Hepatocyte (in vitro differentiated cells): ENCODE results near the gene TPSG1. TPM values are rescaled to one million over a fixed set of nuclear protein-coding genes. Genes with fewer than 3 reads are reported as not detected.

Source experiments
- DNase-seq: peaks from one replicate; pipeline ENCODE4 v3.0.0-alpha.2; 2016; ENCODE audit warnings: low spot score
- H2AFZ ChIP-seq: fragments of 200-600 bp; sonication (generic); 2 replicates; pipeline ENCODE4 v1.6.0; 2016; ENCODE audit warnings: antibody characterized with exemption, mild to moderate bottlenecking
- H3K27ac ChIP-seq: fragments of 200-600 bp; sonication (generic); 2 replicates; pipeline ENCODE4 v1.5.1; 2016; ENCODE audit warnings: mild to moderate bottlenecking
- H3K27me3 ChIP-seq: fragments of 200-600 bp; sonication (generic); 2 replicates; pipeline ENCODE4 v1.6.1; 2016
- H3K36me3 ChIP-seq: fragments of 200-600 bp; sonication (generic); replicated peaks from 2 replicates; pipeline ENCODE4 v1.5.1; 2016; ENCODE audit warnings: low read depth; ENCODE audit not compliant: insufficient read depth
- H3K4me1 ChIP-seq: fragments of 200-600 bp; sonication (generic); 2 replicates; pipeline ENCODE4 v1.5.1; 2016; ENCODE audit warnings: mild to moderate bottlenecking, moderate library complexity; ENCODE audit not compliant: insufficient read depth
- H3K4me2 ChIP-seq: fragments of 200-600 bp; sonication (generic); 2 replicates; pipeline ENCODE4 v1.6.0; 2016
- H3K4me3 ChIP-seq: fragments of 200-600 bp; sonication (generic); 2 replicates; pipeline ENCODE4 v1.5.1; 2016; ENCODE audit warnings: mild to moderate bottlenecking
- H3K79me2 ChIP-seq: fragments of 200-600 bp; sonication (generic); 2 replicates; pipeline ENCODE4 v1.6.0; 2017; ENCODE audit warnings: mild to moderate bottlenecking
- H3K9me2 ChIP-seq: fragments of 200-600 bp; sonication (generic); replicated peaks from 2 replicates; pipeline ENCODE4 v1.6.0; 2017; ENCODE audit warnings: mild to moderate bottlenecking; ENCODE audit not compliant: insufficient read depth
- H3K9me3 ChIP-seq: fragments of 200-600 bp; sonication (generic); 2 replicates; pipeline ENCODE4 v1.5.1; 2016; ENCODE audit warnings: low read depth, mild to moderate bottlenecking
- H4K20me1 ChIP-seq: fragments of 200-600 bp; sonication (generic); 2 replicates; pipeline ENCODE4 v1.6.0; 2016; ENCODE audit warnings: mild to moderate bottlenecking; ENCODE audit not compliant: insufficient read depth, poor library complexity, severe bottlenecking
- CTCF ChIP-seq: fragments of 200-600 bp; sonication (generic); IDR thresholded peaks from 2 replicates; pipeline ENCODE4 v1.5.1; 2016; ENCODE audit warnings: antibody characterized with exemption, mild to moderate bottlenecking; ENCODE audit not compliant: poor library complexity
- EZH2 ChIP-seq: fragments of 200-600 bp; sonication (generic); IDR thresholded peaks from 2 replicates; pipeline ENCODE4 v1.6.1; 2016; ENCODE audit warnings: antibody characterized with exemption, mild to moderate bottlenecking, borderline replicate concordance
- EZH2phosphoT487 ChIP-seq: fragments of 200-600 bp; sonication (generic); IDR thresholded peaks from one replicate; pipeline ENCODE4 v1.6.1; 2018; ENCODE audit warnings: antibody characterized with exemption, mild to moderate bottlenecking, low read depth, moderate library complexity; ENCODE audit not compliant: unreplicated experiment, severe bottlenecking
- WGBS: methylation state at CpG from one replicate; pipeline ENCODE4 v1.1.6; 2016; ENCODE audit warnings: low lambda C conversion rate; ENCODE audit errors: missing lambda C conversion rate; 5-methylcytosine and 5-hydroxymethylcytosine counted together
- polyA plus RNA-seq: library from polyadenylated mRNA; unstranded; fragments of >200 nt; fragmentation: Nextera tagmentation; extraction: Ambion mirVana; gene quantifications from 2 replicates; pipeline ENCODE4 v1.2.1, GENCODE V29; 2016
- total RNA-seq: library from RNA; depleted of rRNA; stranded (reverse); fragments of >200 nt; gene quantifications from 2 replicates; pipeline ENCODE4 v1.2.3, GENCODE V29; 2014

TPSG1 gene
- total and polyA plus RNA-seq, 2 experiments from 2014 or later, result 0.67 to 2.0 TPM

GRCh38 chr16:1176280-1176897 is 48.7 kb downstream of the TPSG1 start:
- Histone ChIP-seq H3K4me1 (peaks cover 6% of the 10 kb centered on the region), H3K9me3 (no peaks in the 10 kb centered on the region), H2AFZ (no peak overlapping the region), H3K9me2 (no peaks in the 10 kb centered on the region), H4K20me1 (no peaks in the 10 kb centered on the region), H3K27me3 (no peaks in the 10 kb centered on the region), H3K27ac (no peak overlapping the region), H3K79me2 (no peaks in the 10 kb centered on the region), H3K36me3 (no peaks in the 10 kb centered on the region), H3K4me2 (no peak overlapping the region), H3K4me3 (no peak overlapping the region)
- TF ChIP-seq EZH2 (no peak), EZH2phosphoT487 (no peak), CTCF (no peak)
- no peak for DNase-seq
- WGBS, result 98% methylated on average over 18 of the region's 24 CpGs

DNA sequence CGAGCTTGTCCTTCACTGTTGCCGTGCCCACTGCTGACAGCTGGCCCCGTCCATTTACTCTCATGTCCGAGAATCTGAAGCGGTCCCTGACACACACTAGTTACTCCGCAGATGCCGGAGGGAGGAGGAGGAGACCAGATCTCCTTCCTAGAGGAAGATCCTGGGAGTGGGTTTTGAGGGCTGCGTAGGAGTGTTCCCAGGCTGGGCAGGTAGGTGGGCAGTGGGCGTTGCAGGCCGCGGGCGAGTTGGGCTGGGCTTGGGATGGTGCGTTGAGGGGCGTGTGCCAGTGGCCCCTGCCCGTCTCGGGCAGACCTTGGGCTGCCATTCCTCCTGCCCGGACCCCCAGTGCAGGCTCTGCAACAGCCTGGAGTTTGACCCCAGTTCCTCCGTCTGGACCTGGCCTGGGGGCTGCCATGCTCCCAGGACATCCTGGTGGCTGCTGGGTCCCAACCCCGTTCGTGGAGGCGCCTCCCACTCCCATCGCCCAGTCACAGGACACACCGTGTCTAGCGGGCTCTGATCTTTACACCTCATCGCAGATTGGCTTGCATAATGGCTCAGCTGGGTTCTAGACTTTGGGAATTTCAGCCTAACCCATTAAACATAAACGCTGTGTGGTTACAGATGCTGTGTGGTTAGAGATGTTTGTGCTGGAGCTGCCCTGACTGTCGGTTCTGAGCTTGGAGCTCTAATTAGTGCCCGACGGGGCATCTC is 49.3 kb downstream of the TPSG1 start:
- H3K9me3 ChIP-seq, result no peaks in the 10 kb centered on the region
- H3K27ac ChIP-seq, result no peak overlapping the region
- H3K9me2 ChIP-seq, result no peaks in the 10 kb centered on the region
- H3K27me3 ChIP-seq, result no peaks in the 10 kb centered on the region
- no peak overlapping the region for H3K4me2 ChIP-seq
- no peak overlapping the region for H2AFZ ChIP-seq
- no peaks in the 10 kb centered on the region for H3K4me1 ChIP-seq
- no peaks in the 10 kb centered on the region for H3K36me3 ChIP-seq
- H4K20me1 ChIP-seq, result no peaks in the 10 kb centered on the region
- 89% methylated on average over 29 of the region's 29 CpGs for WGBS
- no peaks in the 10 kb centered on the region for H3K79me2 ChIP-seq
- H3K4me3 ChIP-seq, result no peak overlapping the region
- TF ChIP-seq EZH2, result no peak
- no peak for TF ChIP-seq EZH2phosphoT487
- no peak for TF ChIP-seq CTCF
- DNase-seq, result no peak

DNA sequence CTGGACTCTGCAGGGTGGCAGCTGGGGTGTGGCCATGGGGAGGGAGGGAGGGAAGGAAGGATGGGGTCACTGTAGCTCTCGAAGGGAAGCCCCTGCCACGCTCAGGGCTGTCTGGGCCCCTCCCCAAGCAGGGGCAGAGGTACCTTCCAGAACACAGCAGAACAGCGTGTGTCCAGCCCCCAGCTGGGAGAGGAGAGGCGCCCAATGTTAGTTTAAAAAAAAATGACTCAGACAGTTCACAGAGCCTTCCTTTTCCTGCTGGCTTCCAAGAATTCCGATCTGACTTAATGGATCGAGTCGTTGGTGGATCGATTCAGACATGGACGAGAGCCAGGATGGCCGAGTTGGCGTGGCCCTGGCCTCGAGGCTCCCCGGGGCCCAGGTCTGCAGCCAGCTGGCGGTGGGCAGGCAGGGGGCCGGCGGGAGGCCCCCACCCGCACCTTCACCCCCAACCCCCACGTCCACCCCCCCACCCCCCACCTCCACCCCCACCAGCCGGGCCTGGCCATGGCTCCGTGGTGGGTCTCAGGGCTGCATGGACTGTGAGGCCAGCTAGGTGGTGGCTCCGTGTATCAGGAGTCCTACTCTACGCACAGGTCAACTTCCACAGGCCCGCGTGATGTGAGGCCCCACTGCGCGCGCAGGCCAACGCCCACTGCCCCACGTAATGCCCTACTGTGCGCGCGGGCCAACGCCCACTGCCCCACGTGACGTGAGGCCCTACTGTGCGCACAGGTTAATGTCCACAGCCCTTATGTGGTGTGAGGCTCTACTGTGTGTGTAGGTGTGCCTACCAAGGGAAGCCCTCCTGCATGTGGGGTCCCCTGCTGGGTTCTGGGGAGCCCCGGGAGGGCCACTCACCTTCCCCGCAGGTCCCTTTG is 50.4 kb downstream of the TPSG1 start:
- no peaks in the 10 kb centered on the region for H3K9me3 ChIP-seq
- no peaks in the 10 kb centered on the region for H3K79me2 ChIP-seq
- no peak for TF ChIP-seq EZH2
- no peak for TF ChIP-seq EZH2phosphoT487
- TF ChIP-seq CTCF, result no peak
- H3K9me2 ChIP-seq, result no peaks in the 10 kb centered on the region
- no peaks in the 10 kb centered on the region for H3K4me1 ChIP-seq
- 88% methylated on average over 32 of the region's 38 CpGs for WGBS
- no peak overlapping the region for H2AFZ ChIP-seq
- H3K36me3 ChIP-seq, result no peaks in the 10 kb centered on the region
- no peak overlapping the region for H3K4me3 ChIP-seq
- H3K4me2 ChIP-seq, result no peak overlapping the region
- H4K20me1 ChIP-seq, result no peaks in the 10 kb centered on the region
- no peak overlapping the region for H3K27ac ChIP-seq
- DNase-seq, result no peak
- no peaks in the 10 kb centered on the region for H3K27me3 ChIP-seq
